LNCaP clone FGC (cell line): ENCODE data around the gene XXYLT1.

Experiments
- DNase-seq: peaks from one replicate; pipeline ENCODE4 v3.0.0-alpha.2; 2011; ENCODE audit warnings: low read depth
- H3K4me3 ChIP-seq: 2 replicates; pipeline ENCODE4 v1.5.1; 2011; ENCODE audit warnings: mild to moderate bottlenecking, low read depth, low read length, control low read depth
- TF ChIP-seq, protein P1 (sequence below): IDR thresholded peaks from 2 replicates; pipeline ENCODE4 v1.5.1; 2012; ENCODE audit warnings: mild to moderate bottlenecking; ENCODE audit not compliant: control insufficient read depth, insufficient read depth; ENCODE audit errors: extremely low read depth

Gene XXYLT1

GRCh38 chr3:195207056-195207455, 63.9 kb downstream of the XXYLT1 start:
- no peak for DNase-seq
- no peak overlapping the region for H3K4me3 ChIP-seq
- TF ChIP-seq, protein P1, sequence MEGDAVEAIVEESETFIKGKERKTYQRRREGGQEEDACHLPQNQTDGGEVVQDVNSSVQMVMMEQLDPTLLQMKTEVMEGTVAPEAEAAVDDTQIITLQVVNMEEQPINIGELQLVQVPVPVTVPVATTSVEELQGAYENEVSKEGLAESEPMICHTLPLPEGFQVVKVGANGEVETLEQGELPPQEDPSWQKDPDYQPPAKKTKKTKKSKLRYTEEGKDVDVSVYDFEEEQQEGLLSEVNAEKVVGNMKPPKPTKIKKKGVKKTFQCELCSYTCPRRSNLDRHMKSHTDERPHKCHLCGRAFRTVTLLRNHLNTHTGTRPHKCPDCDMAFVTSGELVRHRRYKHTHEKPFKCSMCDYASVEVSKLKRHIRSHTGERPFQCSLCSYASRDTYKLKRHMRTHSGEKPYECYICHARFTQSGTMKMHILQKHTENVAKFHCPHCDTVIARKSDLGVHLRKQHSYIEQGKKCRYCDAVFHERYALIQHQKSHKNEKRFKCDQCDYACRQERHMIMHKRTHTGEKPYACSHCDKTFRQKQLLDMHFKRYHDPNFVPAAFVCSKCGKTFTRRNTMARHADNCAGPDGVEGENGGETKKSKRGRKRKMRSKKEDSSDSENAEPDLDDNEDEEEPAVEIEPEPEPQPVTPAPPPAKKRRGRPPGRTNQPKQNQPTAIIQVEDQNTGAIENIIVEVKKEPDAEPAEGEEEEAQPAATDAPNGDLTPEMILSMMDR, result no peak

GRCh38 chr3:195204360-195205163, 66.4 kb downstream of the XXYLT1 start:
- no peak for DNase-seq
- H3K4me3 ChIP-seq, result no peak overlapping the region
- TF ChIP-seq, protein P1, result no peak

DNA sequence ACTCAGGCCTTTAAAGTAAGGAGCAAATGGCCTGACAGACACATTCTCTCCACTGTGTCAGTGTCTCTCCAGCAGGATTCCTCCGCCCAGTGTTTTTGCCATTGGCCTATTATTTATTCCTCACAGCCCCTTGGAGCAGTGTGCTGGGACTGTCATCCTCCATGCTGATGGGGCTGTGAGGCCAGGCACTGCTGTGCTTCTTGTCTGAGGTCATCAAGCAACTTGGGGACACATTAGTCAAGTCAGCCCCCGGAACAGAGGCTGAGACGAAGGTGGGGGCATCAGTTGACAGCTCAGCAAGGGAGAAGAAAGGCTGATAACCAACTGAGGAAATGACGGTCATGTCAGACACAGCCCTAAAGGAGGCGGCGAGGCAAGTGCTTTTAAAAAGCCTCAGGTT, 67.4 kb downstream of the XXYLT1 start:
- TF ChIP-seq, protein P1, result no peak
- DNase-seq, result no peak
- no peak overlapping the region for H3K4me3 ChIP-seq

- H3K4me3 ChIP-seq, result no peak overlapping the region
- DNase-seq, result no peak
- TF ChIP-seq, protein P1, result no peak
Observed at GRCh38 chr3:195201295-195201694, 69.7 kb downstream of the XXYLT1 start.

- no peak for DNase-seq
- no peak overlapping the region for H3K4me3 ChIP-seq
- TF ChIP-seq, protein P1, result no peak
Observed at GRCh38 chr3:195200010-195200822, 70.7 kb downstream of the XXYLT1 start.

DNA sequence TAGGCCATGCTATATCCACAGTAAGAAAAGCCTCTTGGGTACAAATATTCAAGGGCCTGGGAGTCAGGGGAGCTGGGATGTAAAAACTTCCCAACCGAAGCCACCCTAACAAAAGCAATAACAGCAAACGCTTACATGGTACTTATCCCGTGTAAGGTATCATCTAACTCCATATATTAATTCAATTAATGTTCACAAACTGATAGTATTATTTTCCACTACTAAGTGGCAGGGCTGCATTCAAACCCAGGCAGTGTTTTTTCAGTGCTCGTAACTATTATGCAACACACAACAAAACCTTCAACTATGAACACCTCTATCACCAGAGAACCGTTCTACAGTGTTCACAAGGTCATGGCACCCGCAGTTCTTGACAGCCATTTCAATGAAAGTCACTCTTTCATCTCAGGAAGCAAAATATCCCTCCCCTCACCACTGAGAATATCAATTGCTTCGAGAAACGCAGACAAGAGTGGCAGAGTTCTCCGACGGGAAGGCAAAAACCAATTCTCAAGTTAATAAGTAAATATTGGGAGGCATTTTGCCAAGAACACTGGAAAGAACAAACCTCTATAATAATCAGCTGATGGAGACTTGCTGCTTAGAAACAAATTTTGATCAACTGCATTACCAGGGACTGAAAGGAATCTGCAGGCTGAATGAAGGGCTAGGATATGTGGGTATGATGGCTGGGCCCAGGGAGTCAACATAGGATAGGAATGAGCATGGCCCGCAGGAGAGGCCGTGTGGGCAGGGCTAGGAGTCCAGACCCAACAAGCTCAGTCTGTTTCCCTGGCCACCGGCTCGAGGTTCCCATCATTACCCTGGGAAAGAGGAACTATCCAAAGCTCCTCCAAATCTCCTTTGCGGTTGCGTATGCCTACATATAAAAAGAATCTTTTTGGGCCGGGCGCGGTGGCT, 72.3 kb downstream of the XXYLT1 start:
- TF ChIP-seq, protein P1, result no peak
- H3K4me3 ChIP-seq, result no peak overlapping the region
- DNase-seq, result peak; percentile 53
